Progenitor cell of endocrine pancreas (in vitro differentiated cells): ENCODE data around the gene ZC3H18. TPM values are rescaled to one million over a fixed set of nuclear protein-coding genes. Genes with fewer than 3 reads are reported as not detected.
A peak's percentile ranks its signal among the peaks of the same experiment; 100 is the strongest.

Experiments used
- DNase-seq: peaks from one replicate; pipeline ENCODE4 v3.0.0; 2021; ENCODE audit warnings: low spot score; ENCODE audit not compliant: unreplicated experiment
- H3K27ac Mint-ChIP-seq: 2 replicates; pipeline ENCODE4 v1.8.0; 2021; ENCODE audit warnings: mild to moderate bottlenecking, moderate library complexity, mixed read lengths
- H3K27me3 Mint-ChIP-seq: 2 replicates; pipeline ENCODE4 v1.8.0; 2021; ENCODE audit warnings: mixed read lengths
- H3K36me3 Mint-ChIP-seq: 2 replicates; pipeline ENCODE4 v1.8.0; 2022; ENCODE audit warnings: mixed read lengths; ENCODE audit not compliant: insufficient read depth
- H3K4me1 Mint-ChIP-seq: 2 replicates; pipeline ENCODE4 v1.8.0; 2021; ENCODE audit warnings: low read depth, mixed read lengths
- H3K4me3 Mint-ChIP-seq: 2 replicates; pipeline ENCODE4 v1.8.0; 2021; ENCODE audit warnings: low read depth, mild to moderate bottlenecking, moderate library complexity, mixed read lengths
- H3K9me3 Mint-ChIP-seq: 2 replicates; pipeline ENCODE4 v1.8.0; 2021; ENCODE audit warnings: low read depth, mixed read lengths
- CTCF ChIP-seq: fragments of 200-600 bp; sonication (generic); IDR thresholded peaks from one replicate; pipeline ENCODE4 v1.5.0; 2021; ENCODE audit warnings: antibody characterized with exemption, mild to moderate bottlenecking; ENCODE audit not compliant: unreplicated experiment
- total RNA-seq: library from RNA; stranded (reverse); gene quantifications from 2 replicates; pipeline ENCODE4 v1.2.1, GENCODE V29; 2021

ZC3H18 gene
- total RNA-seq, 1 donor from 2014 or later, result 70.7 TPM

GRCh38 chr16:88585927-88586581 is 15.9 kb downstream of the ZC3H18 start:
- no peak for DNase-seq
- Mint-ChIP-seq H3K9me3 (no peaks in the 10 kb centered on the region), H3K4me1 (no peaks in the 10 kb centered on the region), H3K27me3 (no peaks in the 10 kb centered on the region), H3K4me3 (no peak overlapping the region), H3K27ac (peak overlapping the region; percentile 76), H3K36me3 (peaks cover 17% of the 10 kb centered on the region)
- TF ChIP-seq CTCF, result no peak

- TF ChIP-seq CTCF, result no peak
- peaks cover 24% of the 10 kb centered on the region for H3K36me3 Mint-ChIP-seq
These were observed 17.9 kb downstream of the ZC3H18 start for GRCh38 chr16:88588148-88588547.

GRCh38 chr16:88588754-88589153 is 18.6 kb downstream of the ZC3H18 start:
- Mint-ChIP-seq H3K36me3 (peaks cover 24% of the 10 kb centered on the region), H3K27me3 (no peaks in the 10 kb centered on the region), H3K27ac (no peak overlapping the region), H3K4me1 (no peaks in the 10 kb centered on the region), H3K9me3 (no peaks in the 10 kb centered on the region), H3K4me3 (no peak overlapping the region)
- TF ChIP-seq CTCF, result no peak
- DNase-seq, result no peak

More at GRCh38 chr16:88588148-88588547, 17.9 kb downstream of the ZC3H18 start:
- no peak overlapping the region for H3K4me3 Mint-ChIP-seq
- no peak overlapping the region for H3K27ac Mint-ChIP-seq
- DNase-seq, result no peak
- H3K9me3 Mint-ChIP-seq, result no peaks in the 10 kb centered on the region
- H3K4me1 Mint-ChIP-seq, result no peaks in the 10 kb centered on the region
- H3K27me3 Mint-ChIP-seq, result no peaks in the 10 kb centered on the region

- H3K36me3 Mint-ChIP-seq, result peaks cover 24% of the 10 kb centered on the region
- no peak for TF ChIP-seq CTCF
- no peak for DNase-seq
- no peaks in the 10 kb centered on the region for H3K27me3 Mint-ChIP-seq
- no peaks in the 10 kb centered on the region for H3K4me1 Mint-ChIP-seq
- no peaks in the 10 kb centered on the region for H3K9me3 Mint-ChIP-seq
- no peak overlapping the region for H3K4me3 Mint-ChIP-seq
- no peak overlapping the region for H3K27ac Mint-ChIP-seq
These were observed 19.2 kb downstream of the ZC3H18 start for GRCh38 chr16:88589441-88589840.

GRCh38 chr16:88591577-88592021 is 21.4 kb downstream of the ZC3H18 start:
- Mint-ChIP-seq H3K4me1 (no peaks in the 10 kb centered on the region), H3K4me3 (no peak overlapping the region), H3K9me3 (no peaks in the 10 kb centered on the region), H3K27ac (no peak overlapping the region), H3K27me3 (no peaks in the 10 kb centered on the region), H3K36me3 (peaks cover 25% of the 10 kb centered on the region)
- DNase-seq, result no peak
- no peak for TF ChIP-seq CTCF
